ENCODE measurements around the gene PNPLA4. TPM values are rescaled to one million over a fixed set of nuclear protein-coding genes. Genes with fewer than 3 reads are reported as not detected.

Gene PNPLA4
- total and polyA plus RNA-seq, 2 of the 4 experiments (the other 2 are of a cell fraction), result 14.3 to 15.7 TPM

- in situ Hi-C loops (cut with MboI; ENCODE audit: low sequenced_read_pairs) (no loop called here), intact Hi-C loops (cut with micrococcal nuclease) (no loop called here), dilution Hi-C loops (cut with HindIII; ENCODE audit: low sequenced_read_pairs, unreplicated experiment) (no loop called here)
- H3K79me1 ChIP-seq (ENCODE audit: low read depth in 1 of 2, low read length in 2 of 2), result no peaks in the 10 kb centered on the region
- no TSS peak for BruUV-seq (replicated peaks)
- POLR2A ChIA-PET (ENCODE audit: unreplicated experiment), result no interaction called here
- H3K4ac ChIP-seq (ENCODE audit: low read depth, low read length), result no peak overlapping the region
- no peaks in the 10 kb centered on the region for H3K27me3 ChIP-seq (ENCODE audit: control insufficient read depth, insufficient read depth, low read length)
- H2AFZ ChIP-seq (replicated peaks; ENCODE audit: low read length, poor library complexity), result no peak overlapping the region
- H3K14ac ChIP-seq (replicated peaks; ENCODE audit: low read depth, low read length), result no peak overlapping the region
- no peak for ATAC-seq (ENCODE audit: low read depth)
- H3K56ac ChIP-seq (ENCODE audit: extremely low read depth, insufficient read depth, low read length), result no peak overlapping the region
- no peak overlapping the region for H2BK15ac ChIP-seq (ENCODE audit: low read depth, low read length)
- H2BK5ac ChIP-seq (ENCODE audit: low read depth, low read length, poor library complexity, severe bottlenecking), result no peak overlapping the region
- no peak overlapping the region for H3K9ac ChIP-seq (ENCODE audit: low read depth, low read length)
- no peak overlapping the region for H4K91ac ChIP-seq (ENCODE audit: insufficient read depth, low read depth, low read length)
- TF ChIP-seq ELK1 (IDR thresholded peaks at IDR 0.05; ENCODE audit: borderline replicate concordance, low read depth, low read length) (no peak), NFE2L2 (IDR thresholded peaks at IDR 0.05; ENCODE audit: low read depth, low read length) (no peak), CEBPB (IDR thresholded peaks at IDR 0.05; ENCODE audit: low read depth, low read length) (no peak), FOS (IDR thresholded peaks at IDR 0.05; ENCODE audit: low read depth, low read length) (no peak), RFX5 (IDR thresholded peaks at IDR 0.05; ENCODE audit: low read depth, low read length) (no peak), CHD1 (IDR thresholded peaks at IDR 0.05; ENCODE audit: low read depth, low read length) (no peak), BHLHE40 (IDR thresholded peaks at IDR 0.05; ENCODE audit: low read depth, low read length) (no peak), RCOR1 (IDR thresholded peaks at IDR 0.05; ENCODE audit: insufficient replicate concordance, low read length) (no peak), SMC3 (IDR thresholded peaks at IDR 0.05; ENCODE audit: low read depth, low read length) (no peak), RAD21 (IDR thresholded peaks at IDR 0.05; ENCODE audit: low read length) (no peak), MAFK (IDR thresholded peaks at IDR 0.05; ENCODE audit: low read depth, low read length) (no peak), POLR2A (IDR thresholded peaks at IDR 0.05; ENCODE audit: low read depth, low read length) (no peak)
- TF ChIP-seq, protein P1, sequence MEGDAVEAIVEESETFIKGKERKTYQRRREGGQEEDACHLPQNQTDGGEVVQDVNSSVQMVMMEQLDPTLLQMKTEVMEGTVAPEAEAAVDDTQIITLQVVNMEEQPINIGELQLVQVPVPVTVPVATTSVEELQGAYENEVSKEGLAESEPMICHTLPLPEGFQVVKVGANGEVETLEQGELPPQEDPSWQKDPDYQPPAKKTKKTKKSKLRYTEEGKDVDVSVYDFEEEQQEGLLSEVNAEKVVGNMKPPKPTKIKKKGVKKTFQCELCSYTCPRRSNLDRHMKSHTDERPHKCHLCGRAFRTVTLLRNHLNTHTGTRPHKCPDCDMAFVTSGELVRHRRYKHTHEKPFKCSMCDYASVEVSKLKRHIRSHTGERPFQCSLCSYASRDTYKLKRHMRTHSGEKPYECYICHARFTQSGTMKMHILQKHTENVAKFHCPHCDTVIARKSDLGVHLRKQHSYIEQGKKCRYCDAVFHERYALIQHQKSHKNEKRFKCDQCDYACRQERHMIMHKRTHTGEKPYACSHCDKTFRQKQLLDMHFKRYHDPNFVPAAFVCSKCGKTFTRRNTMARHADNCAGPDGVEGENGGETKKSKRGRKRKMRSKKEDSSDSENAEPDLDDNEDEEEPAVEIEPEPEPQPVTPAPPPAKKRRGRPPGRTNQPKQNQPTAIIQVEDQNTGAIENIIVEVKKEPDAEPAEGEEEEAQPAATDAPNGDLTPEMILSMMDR (conservative IDR thresholded peaks at IDR 0.05; ENCODE audit: low read depth, low read length), result no peak
- H4K20me1 ChIP-seq (ENCODE audit: insufficient read depth, low read length), result no peaks in the 10 kb centered on the region
- H2AK9ac ChIP-seq (replicated peaks; ENCODE audit: low read depth, low read length, poor library complexity), result no peak overlapping the region
- no peak overlapping the region for H2AK5ac ChIP-seq (ENCODE audit: low read depth, low read length)
- no peak overlapping the region for H3K23ac ChIP-seq (ENCODE audit: low read depth, low read length)
- DNase-seq, result no peak
- no peaks in the 10 kb centered on the region for H3K4me1 ChIP-seq (ENCODE audit: control insufficient read depth, insufficient read depth, low read length)
- no CpG with 5 or more reads among the region's 2 CpGs for WGBS, 2 experiments (ENCODE audit: extremely low coverage in 2 of 2, insufficient read length in 1 of 2)
- CTCF ChIA-PET, result no interaction called here
- H3K27ac ChIP-seq (ENCODE audit: insufficient read depth, low read length), result no peak overlapping the region
- H3K18ac ChIP-seq (ENCODE audit: low read depth, low read length), result no peak overlapping the region
- no peaks in the 10 kb centered on the region for H3K36me3 ChIP-seq (ENCODE audit: control insufficient read depth, insufficient read depth, low read length)
- no peak overlapping the region for H4K8ac ChIP-seq (ENCODE audit: low read depth in 2 of 2, low read length in 2 of 2)
- no peak overlapping the region for H3K4me2 ChIP-seq (ENCODE audit: low read depth, low read length)
- H3K9me1 ChIP-seq (ENCODE audit: insufficient read depth, low read length), result no peaks in the 10 kb centered on the region
- H3K9me3 ChIP-seq (ENCODE audit: control insufficient read depth, insufficient read depth, low read length), result peaks cover 2% of the 10 kb centered on the region; the same call in 1 of the 2 replicates
- H2BK20ac ChIP-seq (ENCODE audit: low read depth, low read length), result no peak overlapping the region
- H4K5ac ChIP-seq (ENCODE audit: low read depth, low read length), result no peak overlapping the region
- no peak overlapping the region for H3K4me3 ChIP-seq (ENCODE audit: insufficient read depth, low read depth, low read length)
- no peak overlapping the region for H2BK120ac ChIP-seq (ENCODE audit: low read depth, low read length)
These were observed 38.1 kb downstream of the PNPLA4 start for GRCh38 chrX:7889135-7889534.
